Mesothelial cell of epicardium (in vitro differentiated cells): ENCODE measurements around the gene MAP3K1. TPM values are rescaled to one million over a fixed set of nuclear protein-coding genes. Genes with fewer than 3 reads are reported as not detected.

Experiments used
- DNase-seq, 2 experiments: peaks; one replicate each; pipeline ENCODE4 v3.0.0; 2021; ENCODE audit warnings: low spot score in 2 of 2; ENCODE audit not compliant: unreplicated experiment in 2 of 2
- H3K27ac Mint-ChIP-seq: 2 replicates; pipeline ENCODE4 v1.8.0; 2021; ENCODE audit warnings: mixed read lengths
- H3K27me3 Mint-ChIP-seq: 2 replicates; pipeline ENCODE4 v1.8.0; 2021; ENCODE audit warnings: low read depth, mixed read lengths
- H3K36me3 Mint-ChIP-seq: 2 replicates; pipeline ENCODE4 v1.8.0; 2021; ENCODE audit warnings: mixed read lengths
- H3K4me1 Mint-ChIP-seq: 2 replicates; pipeline ENCODE4 v1.8.0; 2021; ENCODE audit warnings: mixed read lengths
- H3K4me3 Mint-ChIP-seq: 2 replicates; pipeline ENCODE4 v1.8.0; 2021; ENCODE audit warnings: mild to moderate bottlenecking, moderate library complexity, mixed read lengths
- H3K9me3 Mint-ChIP-seq: 2 replicates; pipeline ENCODE4 v1.8.0; 2021; ENCODE audit warnings: mixed read lengths
- CTCF ChIP-seq: fragments of 200-600 bp; sonication (generic); IDR thresholded peaks from one replicate; pipeline ENCODE4 v1.5.0; 2021; ENCODE audit warnings: antibody characterized with exemption; ENCODE audit not compliant: unreplicated experiment
- total RNA-seq: library from RNA; stranded (reverse); gene quantifications from 3 replicates; pipeline ENCODE4 v1.2.1, GENCODE V29; 2021

MAP3K1 gene
- total RNA-seq, 1 donor from 2014 or later = 54.8 TPM

GRCh38 chr5:56824019-56824418 lies 8.7 kb downstream of the MAP3K1 start:
- Mint-ChIP-seq H3K4me3 (no peak overlapping the region), H3K9me3 (no peaks in the 10 kb centered on the region), H3K27me3 (no peaks in the 10 kb centered on the region), H3K27ac (peak overlapping the region; percentile 32), H3K36me3 (peaks cover 2% of the 10 kb centered on the region), H3K4me1 (peaks cover 66% of the 10 kb centered on the region)
- no peak for TF ChIP-seq CTCF
- DNase-seq = no peak

- TF ChIP-seq CTCF = no peak
- peaks cover 68% of the 10 kb centered on the region for H3K4me1 Mint-ChIP-seq
- H3K9me3 Mint-ChIP-seq = no peaks in the 10 kb centered on the region
- no peak overlapping the region for H3K4me3 Mint-ChIP-seq
- H3K27me3 Mint-ChIP-seq = no peaks in the 10 kb centered on the region
- DNase-seq = no peak
- H3K36me3 Mint-ChIP-seq = peaks cover 2% of the 10 kb centered on the region
- H3K27ac Mint-ChIP-seq = no peak overlapping the region
Measured at GRCh38 chr5:56825222-56825824, 10.0 kb downstream of the MAP3K1 start.

GRCh38 chr5:56827049-56827448 lies 11.7 kb downstream of the MAP3K1 start:
- TF ChIP-seq CTCF = no peak
- Mint-ChIP-seq H3K36me3 (no peaks in the 10 kb centered on the region), H3K27ac (peak overlapping the region; percentile 52), H3K4me1 (peaks cover 72% of the 10 kb centered on the region), H3K27me3 (no peaks in the 10 kb centered on the region), H3K4me3 (no peak overlapping the region), H3K9me3 (no peaks in the 10 kb centered on the region)
- DNase-seq = no peak

- TF ChIP-seq CTCF = no peak
- no peaks in the 10 kb centered on the region for H3K36me3 Mint-ChIP-seq
Measured at GRCh38 chr5:56827924-56828323, 12.6 kb downstream of the MAP3K1 start.

GRCh38 chr5:56829137-56829908 lies 14.0 kb downstream of the MAP3K1 start:
- no peak for TF ChIP-seq CTCF
- peak overlapping the region; percentile 31 for H3K27ac Mint-ChIP-seq
- peaks cover 75% of the 10 kb centered on the region for H3K4me1 Mint-ChIP-seq
- DNase-seq = no peak
- no peaks in the 10 kb centered on the region for H3K36me3 Mint-ChIP-seq
- H3K27me3 Mint-ChIP-seq = no peaks in the 10 kb centered on the region
- no peaks in the 10 kb centered on the region for H3K9me3 Mint-ChIP-seq
- H3K4me3 Mint-ChIP-seq = no peak overlapping the region

More at GRCh38 chr5:56827924-56828323, 12.6 kb downstream of the MAP3K1 start:
- no peak overlapping the region for H3K4me3 Mint-ChIP-seq
- H3K9me3 Mint-ChIP-seq = no peaks in the 10 kb centered on the region
- peak overlapping the region; percentile 9 for H3K27ac Mint-ChIP-seq
- no peaks in the 10 kb centered on the region for H3K27me3 Mint-ChIP-seq
- H3K4me1 Mint-ChIP-seq = peaks cover 71% of the 10 kb centered on the region
- no peak for DNase-seq
